Left lung (tissue), 10 donors: Measurements from ENCODE around the gene RBMS3. TPM values are rescaled to one million over a fixed set of nuclear protein-coding genes. Genes with fewer than 3 reads are reported as not detected.

Experiments
- ATAC-seq: fragments of 200-7000 bp; cut with Tn5 transposase; one replicate; pipeline ENCODE4 v1.9.1; 2020; ENCODE audit warnings: moderate library complexity
- DNase-seq, 4 donors: peaks; one replicate each; pipeline ENCODE4 v3.0.0-alpha.2; 2013 to 2020
- H3K27ac ChIP-seq, 2 donors: fragments of 200-600 bp; sonication (generic) in 1 of 2; one replicate each; pipeline versions ENCODE4 v1.5.0 to v1.8.0; 2020 to 2021
- H3K27me3 ChIP-seq, 2 donors: fragments of 200-600 bp; sonication (generic) in 1 of 2; one replicate each; pipeline versions ENCODE4 v1.5.0 to v1.8.0; 2020 to 2021
- H3K36me3 ChIP-seq, 2 donors: fragments of 200-600 bp; sonication (generic) in 1 of 2; one replicate each; pipeline versions ENCODE4 v1.5.0 to v1.8.0; 2020 to 2021
- H3K4me1 ChIP-seq, 2 donors: fragments of 200-600 bp; one replicate each; pipeline ENCODE4 v1.8.0; 2021
- H3K4me3 ChIP-seq, 2 donors: fragments of 200-600 bp; sonication (generic) in 1 of 2; one replicate each; pipeline versions ENCODE4 v1.5.0 to v1.8.0; 2020 to 2021; ENCODE audit warnings: mild to moderate bottlenecking in 1 of 2
- H3K9me3 ChIP-seq, 2 donors: fragments of 200-600 bp; sonication (generic) in 1 of 2; one replicate each; pipeline versions ENCODE4 v1.5.0 to v1.8.0; 2020 to 2021
- intact Hi-C, 2 donors: fragments of 100-400 bp; cut with DNase I; formaldehyde crosslinking; loops; one replicate each; pipeline versions ENCODE4 v1.11.2 to v1.14.2; 2022
- polyA plus RNA-seq, 6 donors: library from polyadenylated mRNA; unstranded; fragments of 120-200 nt; gene quantifications; one replicate each; pipeline ENCODE4 v1.2.1, GENCODE V29; 2013; ENCODE audit not compliant: insufficient read length in 6 of 6
- total RNA-seq, 2 donors: library from RNA; stranded (reverse); fragmentation: NEBNext Ultra II Directional; extraction: Animal tissue kit (Norgen Biotek cat#: 25700); gene quantifications; one replicate each; pipeline ENCODE4 v1.2.1, GENCODE V29; 2021
- TF ChIP-seq, protein P1 (sequence below), 2 donors: fragments of 200-600 bp; sonication (generic) in 1 of 2; IDR thresholded peaks; one replicate each; pipeline versions ENCODE4 v1.5.0 to v1.8.0; 2021; ENCODE audit warnings: antibody characterized with exemption in 2 of 2
- donor health status: DM: no; HTN: yes; CAD: no.
- donor health status: DM: no; HTN: no; CAD: no.

Gene RBMS3
- total and polyA plus RNA-seq, 8 donors, result 27.1 to 51.6 (median 37.6) TPM

DNA sequence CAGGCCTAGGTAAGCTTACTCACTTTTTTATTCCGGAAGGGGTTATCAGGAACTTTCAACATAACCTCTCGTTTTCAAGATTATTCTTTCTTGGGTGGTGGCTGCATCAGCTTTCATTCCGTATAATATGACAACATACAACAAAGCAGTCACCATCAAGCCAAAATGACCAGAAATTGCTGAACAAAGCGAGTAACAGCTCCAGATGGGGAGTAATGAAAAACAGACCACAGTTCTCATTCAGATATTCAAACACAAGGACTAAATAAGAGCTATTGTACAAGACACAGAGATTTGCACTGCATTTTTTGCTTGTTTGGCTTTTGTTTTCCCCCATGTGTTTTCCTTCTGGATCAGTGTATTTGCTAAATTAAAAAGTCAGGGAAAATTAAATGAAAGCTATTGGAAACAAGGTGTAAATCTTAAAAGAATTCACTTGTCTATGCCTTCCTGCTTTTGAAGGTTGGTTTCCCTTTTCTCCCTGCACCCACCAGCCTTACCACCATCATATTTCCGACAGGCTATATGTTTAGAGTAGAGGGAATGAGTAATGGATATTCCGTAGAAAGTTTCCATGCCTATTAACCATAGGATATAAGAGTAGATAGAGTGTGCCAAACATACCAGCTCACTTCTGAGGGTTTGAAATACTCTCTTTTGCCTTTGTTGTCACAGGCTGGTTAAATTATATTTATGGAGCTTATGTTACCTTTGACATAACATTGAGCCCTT is 213.6 kb downstream of the RBMS3 start:
- ATAC-seq (no peak), DNase-seq (peak in 1 of 4 donors; percentile 23)
- H3K27ac ChIP-seq, result no peak overlapping the region

GRCh38 chr3:29497282-29497681 is 216.4 kb downstream of the RBMS3 start:
- no peaks in the 10 kb centered on the region for H3K9me3 ChIP-seq
- H3K27me3 ChIP-seq, result no peaks in the 10 kb centered on the region
- H3K4me1 ChIP-seq, result no peaks in the 10 kb centered on the region
- no peak overlapping the region for H3K4me3 ChIP-seq
- ATAC-seq (no peak), DNase-seq (no peak)
- intact Hi-C loops, result no loop called here
- H3K36me3 ChIP-seq, result no peaks in the 10 kb centered on the region
- no peak overlapping the region for H3K27ac ChIP-seq
- TF ChIP-seq, protein P1, sequence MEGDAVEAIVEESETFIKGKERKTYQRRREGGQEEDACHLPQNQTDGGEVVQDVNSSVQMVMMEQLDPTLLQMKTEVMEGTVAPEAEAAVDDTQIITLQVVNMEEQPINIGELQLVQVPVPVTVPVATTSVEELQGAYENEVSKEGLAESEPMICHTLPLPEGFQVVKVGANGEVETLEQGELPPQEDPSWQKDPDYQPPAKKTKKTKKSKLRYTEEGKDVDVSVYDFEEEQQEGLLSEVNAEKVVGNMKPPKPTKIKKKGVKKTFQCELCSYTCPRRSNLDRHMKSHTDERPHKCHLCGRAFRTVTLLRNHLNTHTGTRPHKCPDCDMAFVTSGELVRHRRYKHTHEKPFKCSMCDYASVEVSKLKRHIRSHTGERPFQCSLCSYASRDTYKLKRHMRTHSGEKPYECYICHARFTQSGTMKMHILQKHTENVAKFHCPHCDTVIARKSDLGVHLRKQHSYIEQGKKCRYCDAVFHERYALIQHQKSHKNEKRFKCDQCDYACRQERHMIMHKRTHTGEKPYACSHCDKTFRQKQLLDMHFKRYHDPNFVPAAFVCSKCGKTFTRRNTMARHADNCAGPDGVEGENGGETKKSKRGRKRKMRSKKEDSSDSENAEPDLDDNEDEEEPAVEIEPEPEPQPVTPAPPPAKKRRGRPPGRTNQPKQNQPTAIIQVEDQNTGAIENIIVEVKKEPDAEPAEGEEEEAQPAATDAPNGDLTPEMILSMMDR (IDR thresholded peaks at IDR 0.05), result no peak

More for the DNA sequence above, 213.6 kb downstream of the RBMS3 start:
- Histone ChIP-seq H3K36me3 (no peaks in the 10 kb centered on the region), H3K4me1 (no peaks in the 10 kb centered on the region), H3K4me3 (no peak overlapping the region), H3K9me3 (no peaks in the 10 kb centered on the region), H3K27me3 (no peaks in the 10 kb centered on the region)
- TF ChIP-seq, protein P1 (IDR thresholded peaks at IDR 0.05), result no peak
- intact Hi-C loops, result no loop called here

GRCh38 chr3:29502771-29503170 is 221.9 kb downstream of the RBMS3 start:
- intact Hi-C loops, result no loop called here
- no peaks in the 10 kb centered on the region for H3K27me3 ChIP-seq
- H3K4me3 ChIP-seq, result no peak overlapping the region
- H3K9me3 ChIP-seq, result peaks cover 0 to 3% of the 10 kb centered on the region in 2 donors
- TF ChIP-seq, protein P1 (IDR thresholded peaks at IDR 0.05), result no peak
- ATAC-seq, result no peak
- H3K36me3 ChIP-seq, result no peaks in the 10 kb centered on the region
- no peak overlapping the region for H3K27ac ChIP-seq
- H3K4me1 ChIP-seq, result no peaks in the 10 kb centered on the region
- DNase-seq, result no peak

DNA sequence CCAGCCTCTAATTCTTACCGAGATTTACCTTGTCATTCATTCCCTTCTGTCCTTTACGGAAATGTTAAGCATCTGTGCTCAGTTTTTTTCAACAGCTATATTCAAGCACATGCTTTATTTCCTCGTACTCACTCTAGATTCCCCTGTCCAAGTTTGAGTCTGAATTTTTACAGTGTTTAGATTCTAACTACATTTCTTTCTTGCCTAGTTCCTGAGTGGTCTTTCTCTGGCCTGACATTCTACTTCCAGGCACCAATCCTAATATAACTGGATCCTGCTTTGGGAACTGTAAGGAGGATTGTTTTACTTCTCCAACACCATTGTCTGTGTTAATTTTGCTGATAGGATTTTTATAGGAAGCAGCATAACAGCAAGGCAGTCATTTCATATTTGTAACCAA is 222.4 kb downstream of the RBMS3 start:
- ATAC-seq (no peak), DNase-seq (no peak)
- Histone ChIP-seq H3K4me1 (no peaks in the 10 kb centered on the region), H3K27ac (peak overlapping the region in 1 of 2 donors; percentile 0), H3K36me3 (no peaks in the 10 kb centered on the region), H3K4me3 (no peak overlapping the region), H3K27me3 (no peaks in the 10 kb centered on the region), H3K9me3 (peaks cover 0 to 3% of the 10 kb centered on the region in 2 donors)
- intact Hi-C loops, result no loop called here
- TF ChIP-seq, protein P1 (IDR thresholded peaks at IDR 0.05), result no peak

DNA sequence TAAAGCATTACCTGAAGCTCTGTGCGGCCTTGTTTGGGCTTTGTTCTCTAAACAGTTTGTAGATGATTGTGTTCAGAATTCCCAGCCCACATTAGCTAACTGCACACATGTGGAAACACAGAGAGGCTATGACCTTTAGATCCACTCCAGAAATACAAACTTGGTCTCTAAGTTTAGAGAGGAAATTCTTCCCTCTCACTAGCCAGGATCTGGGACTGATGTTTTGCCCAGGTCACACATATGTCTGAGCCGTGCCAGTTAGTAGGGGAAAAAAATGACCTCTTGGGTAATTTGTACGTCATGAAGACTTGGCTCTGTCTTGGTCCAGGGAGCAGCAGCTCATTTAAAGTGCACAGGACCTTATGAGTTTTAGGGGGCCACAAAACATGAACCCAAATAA is 223.1 kb downstream of the RBMS3 start:
- ATAC-seq, result no peak
- Histone ChIP-seq H3K4me1 (no peaks in the 10 kb centered on the region), H3K9me3 (peaks cover 0 to 3% of the 10 kb centered on the region in 2 donors), H3K27me3 (no peaks in the 10 kb centered on the region), H3K27ac (peak overlapping the region in 1 of 2 donors; percentile 0), H3K4me3 (no peak overlapping the region), H3K36me3 (no peaks in the 10 kb centered on the region)
- intact Hi-C loops, result no loop called here
- TF ChIP-seq, protein P1 (IDR thresholded peaks at IDR 0.05), result no peak
- DNase-seq, result no peak
